Esophagus (tissue), 2 donors: ENCODE data around the gene SMARCA2. TPM values are rescaled to one million over a fixed set of nuclear protein-coding genes. Genes with fewer than 3 reads are reported as not detected.

Experiments used
- H3K27ac ChIP-seq, 2 donors: one replicate each; pipeline ENCODE4 v1.5.1; 2013; ENCODE audit warnings: low read depth in 2 of 2, mild to moderate bottlenecking in 2 of 2, inconsistent platforms in 1 of 2, low read length in 1 of 2, moderate library complexity in 1 of 2
- H3K27me3 ChIP-seq, 2 donors: one replicate each; pipeline ENCODE4 v1.6.1; 2013; ENCODE audit warnings: low read length in 2 of 2, control low read depth in 1 of 2, mild to moderate bottlenecking in 1 of 2; ENCODE audit not compliant: insufficient read depth in 2 of 2, control insufficient read depth in 1 of 2
- H3K36me3 ChIP-seq, 2 donors: one replicate each; pipeline ENCODE4 v1.6.1; 2013; ENCODE audit warnings: low read length in 1 of 2; ENCODE audit not compliant: control insufficient read depth in 2 of 2, insufficient read depth in 2 of 2
- H3K4me1 ChIP-seq, 2 donors: one replicate each; pipeline ENCODE4 v1.6.1; 2013; ENCODE audit warnings: low read length in 1 of 2; ENCODE audit not compliant: control insufficient read depth in 2 of 2, insufficient read depth in 2 of 2
- H3K4me3 ChIP-seq, 2 donors: one replicate each; pipeline ENCODE4 v1.5.1; 2013; ENCODE audit warnings: low read length in 2 of 2, mild to moderate bottlenecking in 2 of 2, low read depth in 1 of 2, moderate library complexity in 1 of 2
- H3K9me3 ChIP-seq, 2 donors: one replicate each; pipeline ENCODE4 v1.6.1; 2013; ENCODE audit warnings: mild to moderate bottlenecking in 2 of 2, low read depth in 1 of 2, low read length in 1 of 2, moderate library complexity in 1 of 2; ENCODE audit not compliant: control insufficient read depth in 2 of 2, insufficient read depth in 1 of 2
- WGBS, 2 donors: extraction: QIAGEN DNeasy Blood & Tissue Kit; methylation state at CpG; one replicate each; pipeline ENCODE4 v1.1.7; 2013; 5-methylcytosine and 5-hydroxymethylcytosine counted together
- polyA plus RNA-seq, 2 donors: library from polyadenylated mRNA; stranded (reverse); fragments of 200-250 nt; gene quantifications; one replicate each; pipeline ENCODE4 v1.2.3, GENCODE V29; 2013
- donor health status: healthy with polysubstance abuse.
- donor health status: Bipolar disorder and iron deficiency.

Gene SMARCA2
- polyA plus RNA-seq, 2 donors: 18.6 to 28.0 TPM

DNA sequence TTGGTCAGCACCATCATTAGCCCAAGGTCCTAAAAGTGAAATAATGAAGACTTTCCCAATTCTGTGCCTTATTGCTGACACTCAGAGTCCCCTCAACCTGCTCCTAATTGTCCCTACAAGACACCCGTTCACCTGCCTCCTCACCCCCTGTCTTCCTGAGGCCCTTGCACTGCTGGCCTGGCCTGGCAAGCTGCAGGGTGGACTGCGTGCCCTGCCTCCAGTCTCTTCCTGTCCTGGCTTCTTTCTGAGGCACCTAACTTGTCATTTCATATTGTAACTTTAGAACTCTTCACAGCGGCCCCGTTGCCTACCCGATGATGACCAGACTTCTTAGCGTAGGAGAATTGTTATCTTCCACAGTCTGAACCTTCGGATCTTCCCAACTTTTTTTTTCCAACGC is 153.9 kb downstream of the SMARCA2 start:
- Histone ChIP-seq H3K4me1 (no peaks in the 10 kb centered on the region), H3K4me3 (no peak overlapping the region), H3K27ac (peak overlapping the region in 1 of 2 donors; percentile 17), H3K36me3 (peaks cover 5 to 8% of the 10 kb centered on the region in 2 donors), H3K27me3 (no peaks in the 10 kb centered on the region), H3K9me3 (no peaks in the 10 kb centered on the region)
- WGBS, 2 donors: 95% methylated on average over 8 of the region's 8 CpGs

DNA sequence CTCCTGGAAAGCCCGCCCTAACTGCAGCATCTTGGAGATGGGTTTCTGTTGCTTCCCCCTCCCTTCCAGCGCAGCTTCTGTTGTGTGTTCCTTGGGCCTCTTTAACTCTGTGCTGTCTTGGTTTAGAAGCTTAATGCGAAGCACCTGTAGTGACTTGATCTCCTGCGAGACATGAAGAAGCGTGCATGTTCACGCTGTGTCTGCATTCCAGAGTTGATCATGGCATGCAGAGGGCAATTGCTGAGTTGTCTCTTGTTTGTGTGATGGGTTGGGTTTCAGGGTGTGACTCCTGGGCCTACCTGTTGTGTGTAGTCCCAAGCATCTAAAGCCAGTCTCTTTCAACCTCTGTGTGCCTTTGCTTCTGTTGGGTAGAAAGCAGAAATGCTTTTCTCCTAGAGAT is 155.6 kb downstream of the SMARCA2 start:
- H3K4me1 ChIP-seq: no peaks in the 10 kb centered on the region
- peak overlapping the region; percentile 73 to 87 for H3K27ac ChIP-seq
- no peaks in the 10 kb centered on the region for H3K9me3 ChIP-seq
- H3K4me3 ChIP-seq: no peak overlapping the region
- WGBS, 2 donors: 52 to 69% methylated on average over 6 of the region's 6 CpGs
- H3K27me3 ChIP-seq: no peaks in the 10 kb centered on the region
- peaks cover 5 to 8% of the 10 kb centered on the region in 2 donors for H3K36me3 ChIP-seq

DNA sequence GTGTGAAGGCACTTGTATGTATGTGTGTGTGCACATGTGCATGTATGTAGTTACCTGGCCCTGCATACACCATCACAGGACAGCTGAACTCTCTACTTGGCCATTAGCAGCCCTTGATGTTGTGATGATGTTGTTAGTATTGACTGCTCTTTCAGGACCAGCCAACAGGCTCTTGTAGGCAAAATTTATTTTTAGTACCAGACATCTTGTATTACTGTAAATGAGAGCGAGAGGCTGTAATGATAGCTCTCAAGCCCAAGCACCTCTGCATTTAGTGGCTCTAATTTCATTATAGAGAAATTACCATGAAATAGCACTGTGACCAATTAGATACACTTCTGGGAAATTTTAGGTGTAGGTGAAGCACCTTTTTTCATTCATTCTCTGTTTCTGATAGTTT is 158.0 kb downstream of the SMARCA2 start:
- H3K36me3 ChIP-seq: peaks cover 5% of the 10 kb centered on the region in 2 donors
- no peaks in the 10 kb centered on the region for H3K4me1 ChIP-seq
- H3K27ac ChIP-seq: no peak overlapping the region
- H3K9me3 ChIP-seq: no peaks in the 10 kb centered on the region
- H3K27me3 ChIP-seq: no peaks in the 10 kb centered on the region
- 97 to 100% methylated on average over 1 of the region's 1 CpG for WGBS, 2 donors
- H3K4me3 ChIP-seq: no peak overlapping the region

DNA sequence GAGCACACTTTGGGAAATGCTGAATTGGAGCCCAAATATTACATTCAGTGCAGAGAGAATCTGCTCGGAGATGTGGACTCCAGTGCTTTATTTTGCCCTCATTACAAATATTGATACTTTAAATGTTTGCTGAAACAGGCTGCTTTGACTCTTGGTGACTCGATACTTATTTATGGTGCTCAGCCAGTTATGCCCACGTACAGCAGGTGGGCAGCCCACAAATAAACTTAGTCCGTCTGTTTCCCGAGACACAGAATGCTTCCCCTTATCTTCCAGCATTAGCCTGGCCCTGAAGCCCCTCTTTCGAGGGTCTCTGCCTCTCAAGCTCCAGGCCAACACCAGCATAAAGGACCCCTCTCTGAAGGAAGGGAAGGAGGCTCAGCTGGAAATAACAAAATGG is 158.7 kb downstream of the SMARCA2 start:
- WGBS, 2 donors: 76 to 85% methylated on average over 6 of the region's 6 CpGs
- no peaks in the 10 kb centered on the region for H3K4me1 ChIP-seq
- H3K27ac ChIP-seq: no peak overlapping the region
- no peak overlapping the region for H3K4me3 ChIP-seq
- peaks cover 2 to 5% of the 10 kb centered on the region in 2 donors for H3K36me3 ChIP-seq
- H3K27me3 ChIP-seq: no peaks in the 10 kb centered on the region
- H3K9me3 ChIP-seq: no peaks in the 10 kb centered on the region

DNA sequence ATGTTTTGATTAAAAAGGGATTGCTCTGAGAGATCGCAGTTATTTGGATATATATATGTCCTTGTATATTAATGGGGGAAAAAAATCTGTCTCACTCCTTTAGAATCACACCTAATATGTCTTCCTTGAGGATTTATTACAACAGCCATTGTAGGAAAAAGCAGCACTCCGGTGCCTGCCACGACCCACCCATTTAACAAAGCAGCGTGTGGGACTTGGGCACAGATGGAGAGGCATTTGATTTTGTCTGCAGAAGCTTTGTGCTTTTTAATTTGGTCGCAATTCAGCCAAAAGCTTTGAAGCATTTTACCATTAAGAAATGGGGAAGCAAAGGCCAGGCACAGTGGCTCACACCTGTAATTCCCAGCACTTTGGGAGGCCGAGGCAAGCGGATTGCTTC is 159.2 kb downstream of the SMARCA2 start:
- Histone ChIP-seq H3K36me3 (peaks cover 0 to 5% of the 10 kb centered on the region in 2 donors), H3K27me3 (no peaks in the 10 kb centered on the region), H3K27ac (no peak overlapping the region), H3K4me3 (no peak overlapping the region), H3K9me3 (no peaks in the 10 kb centered on the region), H3K4me1 (no peaks in the 10 kb centered on the region)
- WGBS, 2 donors: 85 to 89% methylated on average over 7 of the region's 7 CpGs

DNA sequence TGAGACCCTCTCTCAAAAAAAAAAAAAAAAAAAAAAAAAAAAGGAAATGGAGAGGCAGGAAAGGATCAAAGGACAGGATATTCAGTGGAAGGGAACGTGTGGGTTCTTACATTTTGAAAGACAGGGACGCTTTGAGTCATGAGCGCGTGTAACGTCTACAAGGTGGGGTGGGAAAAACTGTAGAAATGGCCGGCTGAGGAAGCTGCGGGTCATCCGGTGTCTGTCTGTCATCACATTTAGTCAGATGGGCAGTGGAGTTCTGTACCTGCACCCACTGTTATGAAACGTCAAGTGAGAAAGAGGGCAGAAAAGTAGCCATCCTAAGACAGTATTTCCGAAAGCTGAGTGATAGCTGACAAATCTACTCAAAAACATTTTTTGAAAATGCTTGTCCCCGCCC is 159.8 kb downstream of the SMARCA2 start:
- Histone ChIP-seq H3K4me3 (no peak overlapping the region), H3K9me3 (no peaks in the 10 kb centered on the region)
- 81 to 85% methylated on average over 11 of the region's 11 CpGs for WGBS, 2 donors

DNA sequence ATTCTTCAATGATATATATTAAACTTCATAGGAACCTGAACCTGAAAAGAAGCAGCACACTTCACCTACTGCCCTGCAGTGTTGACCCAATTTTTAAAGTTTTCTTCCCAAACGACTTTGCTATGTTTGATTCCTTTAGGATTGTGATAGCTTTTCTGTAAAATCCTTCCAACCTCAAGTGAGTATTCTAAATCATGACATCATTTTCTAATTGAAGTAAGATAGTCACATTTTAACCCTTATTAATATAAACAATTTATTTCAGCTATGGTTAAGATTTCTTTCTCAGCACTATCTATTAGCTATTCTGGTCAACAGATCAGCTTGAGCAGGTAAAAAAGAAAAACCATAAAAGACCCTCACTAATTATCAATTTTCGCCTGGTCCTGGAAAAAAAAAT is 162.0 kb downstream of the SMARCA2 start:
- no peak overlapping the region for H3K27ac ChIP-seq

More for the DNA sequence above, 159.8 kb downstream of the SMARCA2 start:
- H3K4me1 ChIP-seq: no peaks in the 10 kb centered on the region
- no peaks in the 10 kb centered on the region for H3K27me3 ChIP-seq
- H3K36me3 ChIP-seq: peaks cover 0 to 5% of the 10 kb centered on the region in 2 donors
- no peak overlapping the region for H3K27ac ChIP-seq

DNA sequence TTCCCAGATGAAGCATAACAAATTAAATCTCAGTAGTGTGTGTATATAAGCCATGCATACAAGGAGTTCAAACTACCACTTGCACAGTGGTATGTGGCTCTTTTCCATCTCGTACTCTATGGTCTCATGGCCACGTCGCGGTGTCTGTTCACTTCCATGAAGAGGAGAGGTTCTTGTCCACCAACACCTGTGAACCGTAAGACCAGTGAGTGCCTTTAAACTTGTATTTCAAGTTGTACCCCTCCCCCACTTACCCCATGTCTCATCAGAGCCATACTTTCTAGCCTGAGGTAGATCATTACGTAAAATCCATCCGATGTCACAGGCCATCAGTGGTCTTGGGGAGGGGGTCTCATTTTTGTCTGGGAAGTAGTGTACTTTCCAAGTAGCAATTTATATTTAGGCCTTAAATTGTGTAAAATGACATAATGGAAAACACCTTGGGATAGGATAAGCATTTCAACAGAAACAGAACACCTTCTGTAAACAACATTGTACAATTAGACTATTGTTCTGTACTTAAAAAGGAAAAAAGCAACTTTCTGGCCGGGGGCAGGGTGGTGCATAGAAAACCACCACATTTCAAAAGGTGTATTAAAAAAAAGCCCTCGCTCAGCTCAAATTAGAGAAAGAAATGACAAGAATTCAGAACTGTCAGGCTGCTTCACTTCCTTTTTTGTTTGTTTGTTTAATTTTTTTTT is 163.0 kb downstream of the SMARCA2 start:
- Histone ChIP-seq H3K4me1 (no peaks in the 10 kb centered on the region), H3K27ac (no peak overlapping the region), H3K36me3 (no peaks in the 10 kb centered on the region), H3K4me3 (no peak overlapping the region), H3K27me3 (no peaks in the 10 kb centered on the region), H3K9me3 (no peaks in the 10 kb centered on the region)
- WGBS, 2 donors: 84 to 88% methylated on average over 9 of the region's 9 CpGs

More for the DNA sequence above, 162.0 kb downstream of the SMARCA2 start:
- Histone ChIP-seq H3K4me3 (no peak overlapping the region), H3K9me3 (no peaks in the 10 kb centered on the region), H3K36me3 (peaks cover 0 to 5% of the 10 kb centered on the region in 2 donors), H3K4me1 (no peaks in the 10 kb centered on the region), H3K27me3 (no peaks in the 10 kb centered on the region)
- WGBS, 2 donors: 73 to 74% methylated on average over 2 of the region's 2 CpGs

DNA sequence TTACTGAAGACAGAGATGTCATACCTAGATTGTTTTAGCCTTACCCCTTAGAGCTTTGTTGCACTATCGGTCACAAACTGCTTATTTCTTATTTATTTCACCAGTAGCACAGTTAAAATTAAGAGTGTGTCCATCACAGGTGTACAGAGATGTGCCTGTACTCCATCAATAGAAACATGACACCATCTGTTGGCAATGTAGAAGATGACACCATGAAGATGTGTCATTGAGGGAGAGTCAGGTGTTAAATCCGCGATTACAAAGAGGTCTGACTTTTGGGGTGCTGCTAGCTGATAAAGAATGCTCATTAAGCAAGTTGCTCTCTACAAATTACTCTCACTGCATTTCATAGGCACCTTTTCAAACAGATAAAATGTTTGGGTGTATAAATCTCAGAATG is 164.4 kb downstream of the SMARCA2 start:
- no peak overlapping the region for H3K4me3 ChIP-seq
- H3K27ac ChIP-seq: no peak overlapping the region
- no peaks in the 10 kb centered on the region for H3K36me3 ChIP-seq
- H3K9me3 ChIP-seq: no peaks in the 10 kb centered on the region
- no peaks in the 10 kb centered on the region for H3K27me3 ChIP-seq
- no peaks in the 10 kb centered on the region for H3K4me1 ChIP-seq
- WGBS, 2 donors: 80% methylated on average over 3 of the region's 3 CpGs

DNA sequence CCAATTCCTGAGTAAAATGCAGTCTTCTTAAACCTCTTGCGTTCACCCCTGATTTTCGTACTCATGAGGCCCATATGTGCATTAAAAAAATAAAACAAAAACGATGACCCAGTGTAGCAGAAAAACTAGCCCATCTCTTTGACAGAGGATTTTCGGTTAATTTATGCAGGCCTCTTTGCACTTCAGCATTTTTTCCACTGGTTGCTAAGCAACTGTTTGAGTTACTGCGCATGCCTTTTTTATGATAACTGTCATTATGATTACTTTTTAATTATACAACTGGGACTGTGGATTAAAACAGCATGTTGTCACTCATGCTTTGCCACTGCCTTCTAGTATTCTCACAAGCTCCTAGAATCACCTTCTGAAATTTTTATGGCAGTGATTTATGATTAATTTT is 165.0 kb downstream of the SMARCA2 start:
- H3K9me3 ChIP-seq: no peaks in the 10 kb centered on the region
- no peak overlapping the region for H3K4me3 ChIP-seq
- H3K27ac ChIP-seq: peak overlapping the region in 1 of 2 donors; percentile 13
- H3K27me3 ChIP-seq: no peaks in the 10 kb centered on the region
- no peaks in the 10 kb centered on the region for H3K36me3 ChIP-seq
- no peaks in the 10 kb centered on the region for H3K4me1 ChIP-seq
- 65 to 69% methylated on average over 5 of the region's 5 CpGs for WGBS, 2 donors
